Tibial nerve (tissue), 4 donors: ENCODE data around the gene COX19. TPM values are rescaled to one million over a fixed set of nuclear protein-coding genes. Genes with fewer than 3 reads are reported as not detected.

Source experiments
- DNase-seq, 2 donors: peaks; one replicate each; pipeline ENCODE4 v3.0.0-alpha.2; 2019; ENCODE audit warnings: low spot score in 2 of 2
- H3K27ac ChIP-seq, 4 donors: fragments of 200-600 bp; sonication (generic) in 3 of 4; one replicate each; pipeline ENCODE4 v1.5.1; 2017 to 2019; ENCODE audit warnings: mild to moderate bottlenecking in 1 of 4
- H3K27me3 ChIP-seq, 2 donors: fragments of 200-600 bp; sonication (generic) in 1 of 2; one replicate each; pipeline versions ENCODE4 v1.5.1 to v1.6.0; 2017 to 2019
- H3K36me3 ChIP-seq, 3 donors: fragments of 200-600 bp; sonication (generic); one replicate each; pipeline ENCODE4 v1.5.1; 2018 to 2019
- H3K4me1 ChIP-seq, 4 donors: fragments of 200-600 bp; sonication (generic) in 3 of 4; one replicate each; pipeline ENCODE4 v1.5.1; 2017 to 2019
- H3K4me3 ChIP-seq, 4 donors: fragments of 200-600 bp; sonication (generic) in 3 of 4; one replicate each; pipeline ENCODE4 v1.5.1; 2017 to 2019; ENCODE audit warnings: mild to moderate bottlenecking in 1 of 4, moderate library complexity in 1 of 4
- H3K9me3 ChIP-seq, 4 donors: fragments of 200-600 bp; sonication (generic) in 3 of 4; one replicate each; pipeline ENCODE4 v1.5.1; 2017 to 2019
- EP300 ChIP-seq, 2 donors: sonication (generic); formaldehyde crosslinking; IDR thresholded peaks; one replicate each; pipeline ENCODE4 v1.6.1; 2017; ENCODE audit warnings: antibody characterized with exemption in 2 of 2, mild to moderate bottlenecking in 1 of 2
- POLR2A ChIP-seq, 2 donors: fragments of 450-650 bp; IDR thresholded peaks; one replicate each; pipeline ENCODE4 v1.6.1; 2017; ENCODE audit warnings: antibody characterized with exemption in 2 of 2, mild to moderate bottlenecking in 2 of 2, moderate library complexity in 2 of 2
- WGBS, 2 donors: methylation state at CpG; one replicate each; pipeline ENCODE4 v1.1.5; 2018; 5-methylcytosine and 5-hydroxymethylcytosine counted together
- total RNA-seq, 4 donors: library from RNA; depleted of rRNA; stranded (reverse); fragments of >200 nt; gene quantifications; one replicate each; pipeline ENCODE4 v1.1.0, GENCODE V29; 2016
- TF ChIP-seq, protein P1 (sequence below), 5 experiments: fragments of 200-600 bp in 3 of 5; fragments of 450-650 bp in 2 of 5; sonication (generic) in 3 of 5; IDR thresholded peaks; one replicate each; pipeline ENCODE4 v1.5.1; 2016 to 2019; ENCODE audit warnings: antibody characterized with exemption in 5 of 5, mild to moderate bottlenecking in 3 of 5, moderate library complexity in 2 of 5

The COX19 gene
- total RNA-seq, 4 donors from 2014 or later, result 10.8 to 21.3 (median 11.2) TPM

DNA sequence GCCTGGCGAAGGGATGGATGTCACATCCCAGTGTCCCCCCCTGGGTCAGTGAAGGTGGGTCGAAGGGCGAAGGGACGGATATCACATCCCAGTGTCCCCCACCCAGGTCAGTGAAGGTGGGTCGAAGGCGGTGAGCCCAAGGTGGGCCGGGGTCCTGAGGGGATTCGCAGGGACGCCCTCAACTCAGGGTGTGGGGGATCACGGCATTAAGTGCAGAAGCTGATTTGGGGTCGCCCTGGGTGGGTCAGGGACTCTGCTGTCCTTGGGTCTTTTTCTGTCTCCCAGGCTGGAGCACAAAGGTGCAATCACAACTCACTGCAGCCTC is 42.7 kb downstream of the COX19 start:
- H3K9me3 ChIP-seq, result no peaks in the 10 kb centered on the region
- H3K4me1 ChIP-seq, result peaks cover 0 to 30% (median 4%) of the 10 kb centered on the region in 4 donors
- TF ChIP-seq EP300 (IDR thresholded peaks at IDR 0.05), result no peak
- TF ChIP-seq, protein P1, sequence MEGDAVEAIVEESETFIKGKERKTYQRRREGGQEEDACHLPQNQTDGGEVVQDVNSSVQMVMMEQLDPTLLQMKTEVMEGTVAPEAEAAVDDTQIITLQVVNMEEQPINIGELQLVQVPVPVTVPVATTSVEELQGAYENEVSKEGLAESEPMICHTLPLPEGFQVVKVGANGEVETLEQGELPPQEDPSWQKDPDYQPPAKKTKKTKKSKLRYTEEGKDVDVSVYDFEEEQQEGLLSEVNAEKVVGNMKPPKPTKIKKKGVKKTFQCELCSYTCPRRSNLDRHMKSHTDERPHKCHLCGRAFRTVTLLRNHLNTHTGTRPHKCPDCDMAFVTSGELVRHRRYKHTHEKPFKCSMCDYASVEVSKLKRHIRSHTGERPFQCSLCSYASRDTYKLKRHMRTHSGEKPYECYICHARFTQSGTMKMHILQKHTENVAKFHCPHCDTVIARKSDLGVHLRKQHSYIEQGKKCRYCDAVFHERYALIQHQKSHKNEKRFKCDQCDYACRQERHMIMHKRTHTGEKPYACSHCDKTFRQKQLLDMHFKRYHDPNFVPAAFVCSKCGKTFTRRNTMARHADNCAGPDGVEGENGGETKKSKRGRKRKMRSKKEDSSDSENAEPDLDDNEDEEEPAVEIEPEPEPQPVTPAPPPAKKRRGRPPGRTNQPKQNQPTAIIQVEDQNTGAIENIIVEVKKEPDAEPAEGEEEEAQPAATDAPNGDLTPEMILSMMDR (IDR thresholded peaks at IDR 0.05), result no peak
- TF ChIP-seq POLR2A (IDR thresholded peaks at IDR 0.05), result no peak
- 93 to 96% methylated on average over 11 of the region's 11 CpGs for WGBS, 2 donors
- peaks cover 0 to 17% (median 0%) of the 10 kb centered on the region in 3 donors for H3K36me3 ChIP-seq
- H3K27ac ChIP-seq, result peak overlapping the region in 2 of 4 donors; percentile 77 to 95
- DNase-seq, result no peak
- no peak overlapping the region for H3K4me3 ChIP-seq
- no peaks in the 10 kb centered on the region for H3K27me3 ChIP-seq

DNA sequence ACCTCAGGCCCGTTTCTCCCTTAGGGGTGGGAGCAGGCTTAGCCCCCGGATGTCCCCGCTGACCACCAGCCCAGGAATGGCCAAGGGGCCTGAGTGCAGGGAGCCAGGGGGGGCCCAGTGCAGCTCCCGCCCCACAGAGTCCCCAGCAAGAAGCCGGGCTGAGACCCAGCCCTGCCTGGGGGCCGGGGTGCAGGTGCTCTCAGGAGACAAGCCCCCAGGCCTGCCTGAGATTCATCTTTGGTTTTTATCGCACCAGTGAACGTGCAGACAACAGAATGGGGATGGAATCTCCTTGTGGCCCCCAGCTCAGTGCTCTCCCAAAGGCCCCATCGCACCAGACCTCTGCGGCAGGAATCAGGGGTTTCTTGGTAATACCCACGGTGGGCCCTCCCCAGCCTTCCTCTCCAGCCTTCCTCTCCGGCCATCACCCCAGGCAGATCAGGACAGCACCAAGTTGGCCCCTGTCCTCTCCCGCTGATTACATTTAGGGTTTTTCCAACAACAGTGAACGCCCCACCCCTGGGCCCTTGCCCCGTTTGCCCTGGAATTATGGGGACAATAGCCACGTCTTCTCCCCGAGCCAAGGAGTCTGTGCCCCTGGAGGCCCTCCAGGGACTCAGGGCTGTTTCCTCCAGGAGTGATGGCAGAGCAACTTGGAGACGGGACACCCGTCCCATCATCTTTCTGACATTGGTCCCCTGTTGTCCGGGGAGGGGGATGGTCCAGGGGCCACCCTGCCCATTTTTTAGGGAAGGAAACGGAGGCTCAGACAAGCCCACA is 43.3 kb downstream of the COX19 start:
- TF ChIP-seq POLR2A (IDR thresholded peaks at IDR 0.05) (no peak), EP300 (IDR thresholded peaks at IDR 0.05) (no peak)
- H3K27me3 ChIP-seq, result no peaks in the 10 kb centered on the region
- peaks cover 0 to 17% (median 0%) of the 10 kb centered on the region in 3 donors for H3K36me3 ChIP-seq
- WGBS, 2 donors, result 81 to 82% methylated on average over 20 to 21 of the region's 21 CpGs
- no peak overlapping the region for H3K4me3 ChIP-seq
- H3K27ac ChIP-seq, result peak overlapping the region in 3 of 4 donors; percentile 48 to 95 (median 77)
- peaks cover 0 to 36% (median 9%) of the 10 kb centered on the region in 4 donors for H3K4me1 ChIP-seq
- no peaks in the 10 kb centered on the region for H3K9me3 ChIP-seq
- DNase-seq, result no peak

DNA sequence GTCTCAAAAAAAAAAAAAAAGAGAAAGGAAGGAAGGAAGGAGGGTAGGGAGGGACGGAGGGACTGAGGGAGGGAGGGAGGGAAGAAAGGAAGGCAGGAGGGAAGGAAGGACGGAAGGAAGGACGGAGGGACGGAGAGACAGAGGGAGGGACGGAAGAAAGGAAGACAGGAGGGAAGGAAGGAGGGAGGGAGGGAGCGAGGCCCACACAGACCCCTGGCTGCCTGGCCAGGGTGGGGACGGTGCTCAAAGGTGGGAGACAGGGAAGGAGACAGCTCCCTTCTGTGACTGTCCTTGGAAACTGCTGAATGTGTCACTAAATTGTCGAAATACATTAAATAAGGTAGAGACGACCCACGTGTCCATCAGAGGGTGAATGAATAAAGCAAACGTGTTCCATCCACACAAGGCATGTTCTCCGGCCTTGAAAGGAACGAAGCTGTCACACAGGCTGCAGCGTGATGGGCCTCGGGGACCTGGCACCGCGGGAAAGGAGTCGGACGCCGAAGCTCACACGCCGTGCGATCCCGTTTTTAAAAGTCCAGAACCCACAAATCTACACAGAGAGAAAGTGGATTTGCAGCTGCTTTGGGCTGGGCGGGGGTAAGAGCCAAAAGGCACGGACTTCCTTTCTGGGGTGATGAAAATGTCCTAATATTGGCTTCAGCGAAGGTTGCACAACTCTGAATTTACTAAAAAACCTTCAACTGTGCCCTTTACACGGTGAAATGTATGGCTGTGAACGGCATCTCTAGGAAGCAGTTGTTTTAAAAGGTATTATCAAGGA is 44.2 kb downstream of the COX19 start:
- Histone ChIP-seq H3K4me3 (no peak overlapping the region), H3K27ac (peak overlapping the region; percentile 15 to 95 (median 62)), H3K27me3 (no peaks in the 10 kb centered on the region), H3K9me3 (no peaks in the 10 kb centered on the region), H3K4me1 (peaks cover 0 to 45% (median 15%) of the 10 kb centered on the region in 4 donors), H3K36me3 (peaks cover 0 to 17% (median 0%) of the 10 kb centered on the region in 3 donors)
- TF ChIP-seq, protein P1 (IDR thresholded peaks at IDR 0.05), result no peak
- peak in 1 of 2 donors; percentile 23 for TF ChIP-seq EP300 (IDR thresholded peaks at IDR 0.05)
- DNase-seq, result no peak
- WGBS, 2 donors, result 64 to 72% methylated on average over 29 of the region's 29 CpGs

DNA sequence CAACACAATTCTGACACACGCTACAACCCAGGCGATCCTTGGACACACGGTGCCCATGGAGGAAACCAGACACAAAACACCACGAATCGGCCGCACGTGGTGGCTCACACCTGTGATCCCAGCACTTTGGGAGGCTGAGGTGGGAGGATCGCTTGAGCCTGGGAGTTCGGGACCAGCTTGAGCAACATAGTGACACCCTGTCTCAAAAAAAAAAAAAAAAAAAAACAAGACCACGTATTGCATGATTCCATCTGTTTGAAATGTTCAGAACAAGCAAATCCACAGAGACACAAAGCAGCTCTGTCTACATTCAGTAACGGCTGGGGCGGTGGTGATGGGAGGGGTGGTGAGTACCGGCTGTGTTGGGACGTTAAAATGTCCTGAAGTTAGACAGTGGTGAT is 46.0 kb downstream of the COX19 start:
- Histone ChIP-seq H3K36me3 (peaks cover 0 to 1% (median 0%) of the 10 kb centered on the region in 3 donors), H3K4me1 (peaks cover 0 to 63% (median 30%) of the 10 kb centered on the region in 4 donors), H3K27me3 (no peaks in the 10 kb centered on the region), H3K9me3 (no peaks in the 10 kb centered on the region), H3K4me3 (no peak overlapping the region), H3K27ac (peak overlapping the region; percentile 74 to 95 (median 89))
- TF ChIP-seq, protein P1 (IDR thresholded peaks at IDR 0.05), result no peak
- peak in 1 of 2 donors; percentile 69 for TF ChIP-seq EP300 (IDR thresholded peaks at IDR 0.05)
- 62 to 63% methylated on average over 14 of the region's 14 CpGs for WGBS, 2 donors
- DNase-seq, result peak in 1 of 2 donors; percentile 23

DNA sequence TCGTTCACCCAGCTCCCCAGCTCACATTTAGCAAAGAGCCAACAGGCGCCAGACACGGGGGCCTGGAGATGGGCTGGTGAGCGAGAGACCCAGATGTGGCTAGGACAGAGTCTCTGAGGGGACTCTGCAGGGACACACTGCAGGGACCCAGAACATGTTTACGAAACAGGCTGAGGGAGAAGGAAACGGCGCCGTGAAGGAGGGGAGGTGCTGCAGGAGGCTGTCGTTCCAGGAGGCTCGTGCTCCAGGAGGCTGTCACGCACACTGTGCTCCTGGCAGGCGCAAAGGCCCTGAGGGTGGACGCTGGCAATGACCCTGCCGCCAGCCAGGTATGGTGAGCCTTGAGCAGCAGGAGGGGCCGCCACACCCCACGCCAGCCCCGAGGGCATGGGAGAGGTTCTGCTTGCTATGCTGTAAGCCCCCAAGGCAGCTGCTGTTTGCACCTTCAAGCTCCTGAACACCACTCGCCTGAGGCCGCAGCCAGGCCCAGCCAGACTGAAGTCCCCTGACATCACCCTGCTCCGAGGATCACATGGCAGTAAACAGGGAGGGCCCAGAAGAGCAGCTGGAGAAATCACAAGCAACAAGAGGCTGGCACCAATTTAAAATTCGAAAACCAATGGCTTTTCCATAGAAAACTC is 48.2 kb downstream of the COX19 start:
- H3K4me3 ChIP-seq, result no peak overlapping the region

More for the DNA sequence above, 48.2 kb downstream of the COX19 start:
- DNase-seq, result peak in 1 of 2 donors; percentile 12
- peak; percentile 10 to 33 for TF ChIP-seq POLR2A (IDR thresholded peaks at IDR 0.05)
- TF ChIP-seq EP300 (IDR thresholded peaks at IDR 0.05), result peak in 1 of 2 donors; percentile 64
- TF ChIP-seq, protein P1 (IDR thresholded peaks at IDR 0.05), result no peak
- Histone ChIP-seq H3K4me1 (peaks cover 0 to 84% (median 46%) of the 10 kb centered on the region in 4 donors), H3K9me3 (no peaks in the 10 kb centered on the region), H3K27me3 (peaks cover 0 to 5% of the 10 kb centered on the region in 2 donors), H3K36me3 (no peaks in the 10 kb centered on the region), H3K27ac (peak overlapping the region; percentile 74 to 95 (median 89))
- WGBS, 2 donors, result 55 to 65% methylated on average over 19 to 20 of the region's 21 CpGs
